Gastrocnemius medialis (tissue), 4 donors: Measurements from ENCODE around the gene EPB41. TPM values are rescaled to one million over a fixed set of nuclear protein-coding genes. Genes with fewer than 3 reads are reported as not detected.
"Not testable (repeated sequence)": the region's sequence is repeated elsewhere in the genome, so short reads cannot be mapped to it uniquely, and the experiment has no call there.

Source experiments
- ATAC-seq, 2 donors: fragments of 150-250 bp; one replicate each; pipeline ENCODE4 v1.9.1; 2016
- DNase-seq, 2 donors: peaks; one replicate each; pipeline ENCODE4 v3.0.0-alpha.2; 2019
- H3K27ac ChIP-seq, 4 donors: fragments of 200-600 bp; sonication (generic); 1 replicate in 1 of 4; 2 replicates in 3 of 4; pipeline ENCODE4 v1.5.1; 2016 to 2018; ENCODE audit warnings: mild to moderate bottlenecking in 2 of 4, moderate library complexity in 1 of 4
- H3K27me3 ChIP-seq, 3 donors: fragments of 200-600 bp; sonication (generic) in 2 of 3; 1 replicate in 1 of 3; 2 replicates in 2 of 3; pipeline versions ENCODE4 v1.5.1 to v1.6.0; 2016 to 2019; ENCODE audit warnings: mild to moderate bottlenecking in 1 of 3, moderate library complexity in 1 of 3
- H3K36me3 ChIP-seq, 2 donors: fragments of 200-600 bp; sonication (generic) in 1 of 2; one replicate each; pipeline ENCODE4 v1.5.1; 2017 to 2018
- H3K4me1 ChIP-seq, 2 donors: fragments of 200-600 bp; sonication (generic) in 1 of 2; one replicate each; pipeline ENCODE4 v1.5.1; 2016 to 2017; ENCODE audit warnings: mild to moderate bottlenecking in 2 of 2
- H3K4me3 ChIP-seq, 4 donors: fragments of 200-600 bp; sonication (generic) in 3 of 4; 1 replicate in 1 of 4; 2 replicates in 3 of 4; pipeline ENCODE4 v1.5.1; 2016 to 2019; ENCODE audit warnings: mild to moderate bottlenecking in 2 of 4
- H3K9me3 ChIP-seq, 3 donors: fragments of 200-600 bp; sonication (generic) in 2 of 3; 1 replicate in 1 of 3; 2 replicates in 2 of 3; pipeline ENCODE4 v1.5.1; 2016 to 2019
- CTCF ChIP-seq, 5 experiments: fragments of 450-650 bp in 3 of 5; fragments of 200-600 bp in 2 of 5; sonication (generic) in 2 of 5; IDR thresholded peaks in 4 of 5; conservative IDR thresholded peaks in 1 of 5; 1 replicate in 4 of 5; 2 replicates in 1 of 5; pipeline ENCODE4 v1.5.1; 2016 to 2019; ENCODE audit warnings: antibody characterized with exemption in 5 of 5, mild to moderate bottlenecking in 3 of 5, moderate library complexity in 3 of 5
- POLR2A ChIP-seq, 2 donors: fragments of 450-650 bp; IDR thresholded peaks; one replicate each; pipeline ENCODE4 v1.6.1; 2017; ENCODE audit warnings: antibody characterized with exemption in 2 of 2, mild to moderate bottlenecking in 2 of 2, moderate library complexity in 2 of 2
- in situ Hi-C, 4 donors: fragments of 200-750 bp; cut with MboI; loops; one replicate each; pipeline versions ENCODE4 v1.15.0 to v1.8.0; 2017; ENCODE audit warnings: low sequenced_read_pairs in 4 of 4
- intact Hi-C: fragments of 100-400 bp; cut with DNase I; formaldehyde crosslinking; loops from one replicate; pipeline ENCODE4 v1.15.1; 2023; ENCODE audit warnings: low total_unique reads
- total RNA-seq, 4 donors: library from RNA; depleted of rRNA; stranded (reverse); fragments of >200 nt; gene quantifications; one replicate each; pipeline versions ENCODE4 v1.1.0 to v1.2.3, GENCODE V29; 2016

The EPB41 gene
- total RNA-seq, 4 donors from 2014 or later = 19.5 to 28.6 (median 23.6) TPM

- H3K4me1 ChIP-seq = no peaks in the 10 kb centered on the region
- no peaks in the 10 kb centered on the region for H3K9me3 ChIP-seq
- no peak overlapping the region for H3K4me3 ChIP-seq
- no peak overlapping the region for H3K27ac ChIP-seq
- in situ Hi-C loops (no loop called here), intact Hi-C loops (no loop called here)
- no peaks in the 10 kb centered on the region for H3K27me3 ChIP-seq
- DNase-seq (no peak), ATAC-seq (no peak)
- TF ChIP-seq CTCF (IDR thresholded peaks at IDR 0.05 in 4 of 5, conservative IDR thresholded peaks at IDR 0.05 in 1 of 5) (no peak), POLR2A (IDR thresholded peaks at IDR 0.05) (no peak)
- peaks cover 0 to 22% of the 10 kb centered on the region in 2 donors for H3K36me3 ChIP-seq
Measured at GRCh38 chr1:29105822-29106221, 191.5 kb downstream of the EPB41 start.

- H3K4me1 ChIP-seq, H3K27me3 ChIP-seq, H3K27ac ChIP-seq, ATAC-seq, intact Hi-C loops, H3K9me3 ChIP-seq, H3K4me3 ChIP-seq, in situ Hi-C loops, DNase-seq: not testable (repeated sequence)
- peaks cover 0 to 27% of the 10 kb centered on the region in 2 donors for H3K36me3 ChIP-seq
Measured at GRCh38 chr1:29108041-29108440, 193.7 kb downstream of the EPB41 start.

- no peak overlapping the region for H3K27ac ChIP-seq
- intact Hi-C loops (no loop called here), in situ Hi-C loops (no loop called here)
- peaks cover 0 to 53% of the 10 kb centered on the region in 2 donors for H3K36me3 ChIP-seq
- H3K9me3 ChIP-seq = no peaks in the 10 kb centered on the region
- H3K4me3 ChIP-seq = no peak overlapping the region
- ATAC-seq = no peak
- TF ChIP-seq POLR2A (IDR thresholded peaks at IDR 0.05) = no peak
- no peak for TF ChIP-seq CTCF (IDR thresholded peaks at IDR 0.05 in 4 of 5, conservative IDR thresholded peaks at IDR 0.05 in 1 of 5)
- H3K27me3 ChIP-seq = no peaks in the 10 kb centered on the region
- no peak for DNase-seq
- H3K4me1 ChIP-seq = no peaks in the 10 kb centered on the region
Measured at GRCh38 chr1:29112705-29113412, 198.5 kb downstream of the EPB41 start.

- intact Hi-C loops = no loop called here
Measured at GRCh38 chr1:29113413-29114117, 199.2 kb downstream of the EPB41 start.

More at GRCh38 chr1:29113413-29114117, 199.2 kb downstream of the EPB41 start:
- TF ChIP-seq POLR2A (IDR thresholded peaks at IDR 0.05) = no peak
- TF ChIP-seq CTCF (IDR thresholded peaks at IDR 0.05 in 4 of 5, conservative IDR thresholded peaks at IDR 0.05 in 1 of 5) = no peak
- DNase-seq (no peak), ATAC-seq (no peak)
- no peaks in the 10 kb centered on the region for H3K4me1 ChIP-seq
- no peak overlapping the region for H3K27ac ChIP-seq
- H3K36me3 ChIP-seq = peaks cover 0 to 55% of the 10 kb centered on the region in 2 donors
- no peaks in the 10 kb centered on the region for H3K27me3 ChIP-seq
- in situ Hi-C loops = no loop called here
- H3K9me3 ChIP-seq = no peaks in the 10 kb centered on the region
- H3K4me3 ChIP-seq = no peak overlapping the region
